B cell (primary cell): ENCODE measurements around the gene GNG7. TPM values are rescaled to one million over a fixed set of nuclear protein-coding genes. Genes with fewer than 3 reads are reported as not detected.

Source experiments
- ATAC-seq: fragments of 200-7000 bp; cut with Tn5 transposase; one replicate; pipeline ENCODE4 v1.10.0; 2021; ENCODE audit warnings: low read depth, mild to moderate bottlenecking, moderate number of reproducible peaks, moderate library complexity
- CTCF ChIA-PET: fragments of 350-600 bp; sonication (Branson Sonifier 250); formaldehyde crosslinking; loops from one replicate; lab custom pipeline; 2021; ENCODE audit warnings: antibody characterized with exemption, inconsistent platforms; lab: Charles Lee
- POLR2A ChIA-PET: fragments of 350-600 bp; sonication (Branson Sonifier 250); formaldehyde crosslinking; loops from one replicate; lab custom pipeline; 2021; ENCODE audit warnings: antibody characterized with exemption; lab: Charles Lee
- DNase-seq: peaks from one replicate; pipeline ENCODE4 v3.0.0; 2013
- H2AFZ ChIP-seq: 2 replicates; pipeline ENCODE4 v1.6.1; 2012; ENCODE audit warnings: mild to moderate bottlenecking, low read depth, low read length; ENCODE audit not compliant: insufficient read depth, poor library complexity, severe bottlenecking
- H3K27ac ChIP-seq, 2 donors: 1 replicate in 1 of 2; 2 replicates in 1 of 2; pipeline ENCODE4 v1.5.1; 2012 to 2013; ENCODE audit warnings: low read length in 2 of 2, mild to moderate bottlenecking in 2 of 2, moderate library complexity in 1 of 2
- H3K27me3 ChIP-seq, 4 experiments: fragments of 200-600 bp in 1 of 4; sonication (generic) in 1 of 4; replicated peaks in 1 of 4; 1 replicate in 2 of 4; 2 replicates in 2 of 4; pipeline versions ENCODE4 v1.6.1 to v1.7.0; 2013 to 2016; ENCODE audit warnings: low read length in 3 of 4, mild to moderate bottlenecking in 2 of 4, mixed read lengths in 1 of 4, moderate library complexity in 1 of 4; ENCODE audit not compliant: insufficient read depth in 4 of 4, control insufficient read depth in 3 of 4; ENCODE audit errors: control extremely low read depth in 1 of 4
- H3K36me3 ChIP-seq, 2 experiments: replicated peaks in 1 of 2; 1 replicate in 1 of 2; 2 replicates in 1 of 2; pipeline versions ENCODE4 v1.6.1 to v1.7.1; 2013; ENCODE audit warnings: low read length in 1 of 2; ENCODE audit not compliant: insufficient read depth in 2 of 2, control insufficient read depth in 1 of 2; ENCODE audit errors: control extremely low read depth in 1 of 2, extremely low read depth in 1 of 2
- H3K4me1 ChIP-seq, 2 donors: fragments of 200-600 bp in 1 of 2; sonication (generic) in 1 of 2; 1 replicate in 1 of 2; 2 replicates in 1 of 2; pipeline versions ENCODE4 v1.5.1 to v1.6.1; 2013 to 2017; ENCODE audit warnings: low read length in 2 of 2; ENCODE audit not compliant: control insufficient read depth in 2 of 2, insufficient read depth in 2 of 2
- H3K4me2 ChIP-seq: replicated peaks from 2 replicates; pipeline ENCODE3; 2012; ENCODE audit warnings: mild to moderate bottlenecking, low read depth, low read length; ENCODE audit not compliant: poor library complexity, severe bottlenecking
- H3K4me3 ChIP-seq, 5 experiments: fragments of 200-600 bp in 1 of 5; sonication (generic) in 1 of 5; 1 replicate in 3 of 5; 2 replicates in 2 of 5; pipeline versions ENCODE4 v1.5.1 to v1.7.0; 2011 to 2016; ENCODE audit warnings: low read length in 4 of 5, mild to moderate bottlenecking in 4 of 5, low read depth in 2 of 5, control low read depth in 1 of 5, moderate library complexity in 1 of 5; ENCODE audit not compliant: insufficient read depth in 1 of 5; ENCODE audit errors: control extremely low read depth in 1 of 5, extremely low read depth in 1 of 5
- H3K79me2 ChIP-seq: fragments of 200-600 bp; sonication (generic); one replicate; pipeline ENCODE4 v1.6.0; 2016; ENCODE audit warnings: low read length; ENCODE audit not compliant: control insufficient read depth, insufficient read depth
- H3K9ac ChIP-seq: fragments of 200-600 bp; sonication (generic); 2 replicates; pipeline ENCODE4 v1.6.1; 2017; ENCODE audit warnings: mild to moderate bottlenecking, low read length, moderate library complexity
- H3K9me3 ChIP-seq, 3 donors: one replicate each; pipeline versions ENCODE4 v1.6.1 to v1.7.1; 2013; ENCODE audit warnings: low read length in 2 of 3; ENCODE audit not compliant: control insufficient read depth in 2 of 3, insufficient read depth in 1 of 3; ENCODE audit errors: control extremely low read depth in 1 of 3
- H4K20me1 ChIP-seq: 2 replicates; pipeline ENCODE4 v1.6.0; 2012; ENCODE audit warnings: mild to moderate bottlenecking, low read length; ENCODE audit not compliant: insufficient read depth, control insufficient read depth, poor library complexity, severe bottlenecking
- H3K27ac Mint-ChIP-seq: one replicate; pipeline ENCODE4 v1.8.0; 2021; ENCODE audit warnings: mixed read lengths
- H3K27me3 Mint-ChIP-seq: one replicate; pipeline ENCODE4 v1.8.0; 2021; ENCODE audit warnings: mixed read lengths
- H3K4me1 Mint-ChIP-seq: one replicate; pipeline ENCODE4 v1.8.0; 2021; ENCODE audit warnings: mixed read lengths
- H3K4me3 Mint-ChIP-seq: one replicate; pipeline ENCODE4 v1.8.0; 2021; ENCODE audit warnings: mixed read lengths
- H3K9me3 Mint-ChIP-seq: one replicate; pipeline ENCODE4 v1.8.0; 2022; ENCODE audit warnings: mixed read lengths; ENCODE audit not compliant: insufficient read depth
- CTCF ChIP-seq: fragments of 200-600 bp; IDR thresholded peaks from one replicate; pipeline ENCODE4 v1.8.0; 2022; ENCODE audit warnings: antibody characterized with exemption, mild to moderate bottlenecking
- EZH2 ChIP-seq: IDR thresholded peaks from 2 replicates; pipeline ENCODE4 v1.6.1; 2012; ENCODE audit warnings: borderline replicate concordance, low read depth, mild to moderate bottlenecking, moderate library complexity, low read length; ENCODE audit not compliant: insufficient read depth, poor library complexity, severe bottlenecking
- WGBS: methylation state at CpG from one replicate; pipeline ENCODE4 v1.1.5; 2013; ENCODE audit warnings: missing lambda C conversion rate; ENCODE audit not compliant: insufficient coverage; 5-methylcytosine and 5-hydroxymethylcytosine counted together
- intact Hi-C: fragments of 100-400 bp; cut with micrococcal nuclease; formaldehyde crosslinking; loops from one replicate; pipeline ENCODE4 v1.10.0; 2022
- polyA plus RNA-seq: library from polyadenylated mRNA; depleted of rRNA; stranded (reverse); fragments of >200 nt; gene quantifications from 2 replicates; pipeline ENCODE4 v1.2.3, GENCODE V29; 2012
- total RNA-seq, 2 donors: library from RNA; stranded (reverse); fragments of 120-200 nt in 1 of 2; gene quantifications; 1 replicate in 1 of 2; 2 replicates in 1 of 2; pipeline versions ENCODE4 v1.2.3 to v1.2.4, GENCODE V29; 2013 to 2022

GNG7 gene
- total and polyA plus RNA-seq, 2 donors (not counting 1 experiment from before 2014, with no cell fraction given), result 76.3 to 153 TPM

GRCh38 chr19:2488405-2488941 is 214.0 kb downstream of the GNG7 start:
- intact Hi-C loops, result no loop called here
- TF ChIP-seq EZH2 (no peak), CTCF (no peak)
- H3K4me1 Mint-ChIP-seq, result peaks cover 54% of the 10 kb centered on the region
- Histone ChIP-seq H3K9ac (no peak overlapping the region), H3K4me3 (no peak overlapping the region), H3K27me3 (peaks cover 0 to 46% (median 20%) of the 10 kb centered on the region in 4 experiments), H3K4me1 (peaks cover 46 to 53% of the 10 kb centered on the region in 2 donors), H3K79me2 (no peaks in the 10 kb centered on the region), H2AFZ (peak overlapping the region; percentile 54), H3K4me2 (peak overlapping the region; percentile 76), H3K9me3 (peaks cover 0 to 22% (median 6%) of the 10 kb centered on the region in 3 donors), H3K36me3 (no peaks in the 10 kb centered on the region), H4K20me1 (peaks cover 16% of the 10 kb centered on the region), H3K27ac (no peak overlapping the region)
- H3K9me3 Mint-ChIP-seq, result peaks cover 2% of the 10 kb centered on the region
- ATAC-seq (no peak), DNase-seq (no peak)
- 9% methylated on average over 28 of the region's 32 CpGs for whole genome bisulfite sequencing
- ChIA-PET POLR2A (interaction anchor here (0.6 to 1.1 kb wide), 3 partner anchors 12 to 99 kb away, joined by 3 to 9 read pairs (median 5); partner anchors contain the start of gene GADD45B), CTCF (interaction anchor here (2.0 kb wide), 1 partner anchor 11 kb away, joined by 5 read pairs; no protein-coding TSS in a partner anchor)
- no peak overlapping the region for H3K27ac Mint-ChIP-seq
- H3K4me3 Mint-ChIP-seq, result peak overlapping the region; percentile 62
- H3K27me3 Mint-ChIP-seq, result peaks cover 26% of the 10 kb centered on the region

GRCh38 chr19:2487842-2488241 is 214.7 kb downstream of the GNG7 start:
- Mint-ChIP-seq H3K27ac (peak overlapping the region; percentile 20), H3K4me1 (peaks cover 54% of the 10 kb centered on the region), H3K27me3 (peaks cover 22% of the 10 kb centered on the region), H3K4me3 (peak overlapping the region; percentile 32), H3K9me3 (peaks cover 6% of the 10 kb centered on the region)
- peaks cover 16% of the 10 kb centered on the region for H4K20me1 ChIP-seq
- no peaks in the 10 kb centered on the region for H3K79me2 ChIP-seq
- H3K4me2 ChIP-seq, result peak overlapping the region; percentile 76
- H2AFZ ChIP-seq, result no peak overlapping the region
- ATAC-seq (no peak), DNase-seq (no peak)
- intact Hi-C loops, result no loop called here
- ChIA-PET CTCF (interaction anchor here (2.0 kb wide), 1 partner anchor 10 kb away, joined by 5 read pairs; no protein-coding TSS in a partner anchor), POLR2A (interaction anchor here (0.6 to 1.1 kb wide), 2 partner anchors 12 to 100 kb away, joined by 5 to 9 read pairs; partner anchors contain the start of gene GADD45B)
- H3K4me1 ChIP-seq, result peaks cover 46 to 53% of the 10 kb centered on the region in 2 donors
- H3K27me3 ChIP-seq, result peaks cover 0 to 44% (median 20%) of the 10 kb centered on the region in 4 experiments
- no peak overlapping the region for H3K9ac ChIP-seq
- H3K4me3 ChIP-seq, result no peak overlapping the region
- H3K36me3 ChIP-seq, result no peaks in the 10 kb centered on the region
- 23% methylated on average over 10 of the region's 15 CpGs for WGBS
- TF ChIP-seq EZH2, result no peak
- TF ChIP-seq CTCF, result no peak
- peaks cover 0 to 28% (median 12%) of the 10 kb centered on the region in 3 donors for H3K9me3 ChIP-seq
- no peak overlapping the region for H3K27ac ChIP-seq
